Type B pancreatic cell (in vitro differentiated cells): ENCODE results near the gene SVOP. TPM values are rescaled to one million over a fixed set of nuclear protein-coding genes. Genes with fewer than 3 reads are reported as not detected.

Source experiments
- DNase-seq: peaks from one replicate; pipeline ENCODE4 v3.0.0; 2021; ENCODE audit warnings: mixed read lengths; ENCODE audit not compliant: unreplicated experiment; ENCODE audit errors: extremely low spot score
- H3K27ac Mint-ChIP-seq: 2 replicates; pipeline ENCODE4 v1.8.0; 2021; ENCODE audit warnings: mild to moderate bottlenecking, mixed read lengths
- H3K27me3 Mint-ChIP-seq: 2 replicates; pipeline ENCODE4 v1.8.0; 2021; ENCODE audit warnings: mixed read lengths
- H3K36me3 Mint-ChIP-seq: 2 replicates; pipeline ENCODE4 v1.8.0; 2021; ENCODE audit warnings: mixed read lengths
- H3K4me1 Mint-ChIP-seq: one replicate; pipeline ENCODE4 v1.8.0; 2021; ENCODE audit warnings: mixed read lengths; ENCODE audit not compliant: unreplicated experiment
- H3K4me3 Mint-ChIP-seq: 2 replicates; pipeline ENCODE4 v1.8.0; 2021; ENCODE audit warnings: mild to moderate bottlenecking, mixed read lengths
- H3K9me3 Mint-ChIP-seq: 2 replicates; pipeline ENCODE4 v1.8.0; 2021; ENCODE audit warnings: mixed read lengths
- total RNA-seq: library from RNA; stranded (reverse); gene quantifications from 2 replicates; pipeline ENCODE4 v1.2.1, GENCODE V29; 2021; ENCODE audit warnings: low replicate concordance
- TF ChIP-seq, protein P1 (sequence below): fragments of 200-600 bp; sonication (generic); conservative IDR thresholded peaks from 2 replicates; pipeline ENCODE4 v1.5.0; 2021; ENCODE audit warnings: antibody characterized with exemption, mild to moderate bottlenecking

Gene SVOP
- total RNA-seq, 1 donor from 2014 or later: 3.6 TPM

DNA sequence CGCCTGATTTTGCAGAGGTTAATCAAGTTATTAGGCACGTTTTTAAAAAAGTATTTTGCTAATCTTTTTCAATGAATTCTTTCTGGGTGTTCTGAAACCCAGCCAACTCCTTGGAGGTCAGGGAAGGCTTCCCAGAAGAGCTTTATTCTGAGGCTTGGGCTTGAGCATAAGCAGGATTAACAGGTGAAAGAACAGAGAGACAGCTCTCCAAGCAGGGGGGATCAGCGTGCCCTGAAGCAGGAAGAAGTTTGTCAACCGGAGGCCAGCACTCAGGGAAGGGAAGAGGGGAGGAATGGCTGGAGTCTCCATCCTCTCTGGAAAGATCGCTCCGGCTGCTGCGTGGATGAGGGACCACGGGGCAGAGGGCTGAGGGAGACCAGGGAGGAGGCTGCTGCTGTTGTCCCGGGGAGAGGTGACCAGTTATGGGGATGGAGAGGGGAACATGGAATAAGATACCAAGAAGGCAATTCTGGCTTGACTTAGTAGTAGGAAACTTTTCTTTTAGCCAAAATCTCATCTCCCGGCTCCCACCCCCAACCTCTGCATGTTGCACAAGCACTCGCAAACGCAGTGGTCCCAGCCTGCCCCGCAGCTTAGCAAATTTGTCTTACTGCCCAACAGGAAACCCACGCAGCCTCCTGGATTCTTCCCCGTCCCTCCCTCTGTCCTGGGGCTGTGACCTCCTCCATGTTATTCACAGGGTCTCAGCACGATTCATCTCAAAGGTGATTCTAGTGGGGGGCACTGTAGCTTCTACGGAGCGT is 162.4 kb downstream of the SVOP start:
- TF ChIP-seq, protein P1, sequence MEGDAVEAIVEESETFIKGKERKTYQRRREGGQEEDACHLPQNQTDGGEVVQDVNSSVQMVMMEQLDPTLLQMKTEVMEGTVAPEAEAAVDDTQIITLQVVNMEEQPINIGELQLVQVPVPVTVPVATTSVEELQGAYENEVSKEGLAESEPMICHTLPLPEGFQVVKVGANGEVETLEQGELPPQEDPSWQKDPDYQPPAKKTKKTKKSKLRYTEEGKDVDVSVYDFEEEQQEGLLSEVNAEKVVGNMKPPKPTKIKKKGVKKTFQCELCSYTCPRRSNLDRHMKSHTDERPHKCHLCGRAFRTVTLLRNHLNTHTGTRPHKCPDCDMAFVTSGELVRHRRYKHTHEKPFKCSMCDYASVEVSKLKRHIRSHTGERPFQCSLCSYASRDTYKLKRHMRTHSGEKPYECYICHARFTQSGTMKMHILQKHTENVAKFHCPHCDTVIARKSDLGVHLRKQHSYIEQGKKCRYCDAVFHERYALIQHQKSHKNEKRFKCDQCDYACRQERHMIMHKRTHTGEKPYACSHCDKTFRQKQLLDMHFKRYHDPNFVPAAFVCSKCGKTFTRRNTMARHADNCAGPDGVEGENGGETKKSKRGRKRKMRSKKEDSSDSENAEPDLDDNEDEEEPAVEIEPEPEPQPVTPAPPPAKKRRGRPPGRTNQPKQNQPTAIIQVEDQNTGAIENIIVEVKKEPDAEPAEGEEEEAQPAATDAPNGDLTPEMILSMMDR: no peak
- peaks cover 49% of the 10 kb centered on the region for H3K4me1 Mint-ChIP-seq
- DNase-seq: no peak
- H3K27me3 Mint-ChIP-seq: peaks cover 10% of the 10 kb centered on the region
- H3K36me3 Mint-ChIP-seq: peaks cover 14% of the 10 kb centered on the region
- peak overlapping the region; percentile 88 for H3K27ac Mint-ChIP-seq
- H3K9me3 Mint-ChIP-seq: peaks cover 8% of the 10 kb centered on the region
- peak overlapping the region; percentile 82 for H3K4me3 Mint-ChIP-seq

Other genes with a start within 250 kb of the SVOP start
- 32.2 and 33.7 TPM in 2 replicates for gene SSH1, start 163.5 kb downstream of the SVOP start, total RNA-seq
- not detected in 2 replicates for gene DAO, start 141.0 kb downstream of the SVOP start, total RNA-seq
- gene USP30, start 31.5 kb upstream of the SVOP start, total RNA-seq: 14.5 and 18.9 TPM in 2 replicates
- gene ALKBH2, start 72.4 kb upstream of the SVOP start, total RNA-seq: 19.6 and 31.4 TPM in 2 replicates
- gene UNG, start 76.5 kb upstream of the SVOP start, total RNA-seq: 49.8 and 63.0 TPM in 2 replicates
- 14.6 and 22.7 TPM in 2 replicates for gene ACACB, start 95.5 kb upstream of the SVOP start, total RNA-seq